ENCODE measurements around the gene MAGT1. TPM values are rescaled to one million over a fixed set of nuclear protein-coding genes. Genes with fewer than 3 reads are reported as not detected.

MAGT1 gene
- total RNA-seq, 1 donor from 2014 or later = 54.7 TPM

DNA sequence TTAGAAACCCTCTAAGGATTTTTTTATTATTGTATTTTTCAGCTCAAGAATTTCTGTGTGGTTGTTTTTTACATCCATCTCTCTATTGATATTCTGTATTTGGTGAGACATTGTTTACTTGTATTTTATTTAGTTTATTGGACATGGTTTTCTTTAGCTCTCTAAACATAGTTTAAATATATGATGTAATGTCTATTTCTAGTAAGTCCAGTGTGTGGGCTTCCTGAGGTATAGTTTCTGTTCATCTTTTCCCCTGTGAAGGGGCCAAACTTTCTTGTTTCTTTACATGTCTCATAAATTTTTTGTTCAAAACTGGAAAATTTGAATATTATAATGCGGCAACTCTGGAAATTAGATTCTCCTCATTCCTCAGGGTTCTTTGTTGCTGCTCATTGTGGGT lies 81.0 kb downstream of the MAGT1 start:
- Histone ChIP-seq H3K36me3 (ENCODE audit: control insufficient read depth, insufficient read depth, low read length) (no peaks in the 10 kb centered on the region), H3K27me3 (ENCODE audit: control insufficient read depth, insufficient read depth, low read length) (no peaks in the 10 kb centered on the region), H3K4me3 (ENCODE audit: low read depth, low read length) (no peak overlapping the region)
- TF ChIP-seq, protein P1, sequence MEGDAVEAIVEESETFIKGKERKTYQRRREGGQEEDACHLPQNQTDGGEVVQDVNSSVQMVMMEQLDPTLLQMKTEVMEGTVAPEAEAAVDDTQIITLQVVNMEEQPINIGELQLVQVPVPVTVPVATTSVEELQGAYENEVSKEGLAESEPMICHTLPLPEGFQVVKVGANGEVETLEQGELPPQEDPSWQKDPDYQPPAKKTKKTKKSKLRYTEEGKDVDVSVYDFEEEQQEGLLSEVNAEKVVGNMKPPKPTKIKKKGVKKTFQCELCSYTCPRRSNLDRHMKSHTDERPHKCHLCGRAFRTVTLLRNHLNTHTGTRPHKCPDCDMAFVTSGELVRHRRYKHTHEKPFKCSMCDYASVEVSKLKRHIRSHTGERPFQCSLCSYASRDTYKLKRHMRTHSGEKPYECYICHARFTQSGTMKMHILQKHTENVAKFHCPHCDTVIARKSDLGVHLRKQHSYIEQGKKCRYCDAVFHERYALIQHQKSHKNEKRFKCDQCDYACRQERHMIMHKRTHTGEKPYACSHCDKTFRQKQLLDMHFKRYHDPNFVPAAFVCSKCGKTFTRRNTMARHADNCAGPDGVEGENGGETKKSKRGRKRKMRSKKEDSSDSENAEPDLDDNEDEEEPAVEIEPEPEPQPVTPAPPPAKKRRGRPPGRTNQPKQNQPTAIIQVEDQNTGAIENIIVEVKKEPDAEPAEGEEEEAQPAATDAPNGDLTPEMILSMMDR (IDR thresholded peaks at IDR 0.05; ENCODE audit: insufficient read depth, low read length, poor library complexity, severe bottlenecking) = no peak
- no peak for DNase-seq (ENCODE audit: low read depth)

DNA sequence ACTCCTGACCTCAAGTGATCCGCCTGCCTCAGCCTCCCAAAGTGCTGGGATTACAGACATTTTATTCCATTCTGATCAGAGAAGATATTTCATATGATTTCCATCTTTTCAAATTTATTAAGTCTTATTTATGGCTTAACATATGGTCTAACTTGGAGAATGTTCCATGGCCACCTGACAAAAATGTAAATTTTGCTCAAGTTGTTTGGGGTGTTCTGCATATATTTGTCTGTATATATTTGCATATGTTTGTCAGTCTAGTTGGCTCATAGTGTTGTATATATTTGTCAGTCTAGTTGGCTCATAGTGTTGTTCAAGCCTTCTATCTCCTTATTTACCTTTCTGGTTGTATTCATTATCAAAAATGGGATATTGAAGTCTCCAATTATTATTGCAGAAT lies 93.0 kb downstream of the MAGT1 start:
- DNase-seq (ENCODE audit: low read depth) = no peak
- no peaks in the 10 kb centered on the region for H3K36me3 ChIP-seq (ENCODE audit: control insufficient read depth, insufficient read depth, low read length)
- TF ChIP-seq, protein P1 (IDR thresholded peaks at IDR 0.05; ENCODE audit: insufficient read depth, low read length, poor library complexity, severe bottlenecking) = no peak
- no peaks in the 10 kb centered on the region for H3K27me3 ChIP-seq (ENCODE audit: control insufficient read depth, insufficient read depth, low read length)
- no peak overlapping the region for H3K4me3 ChIP-seq (ENCODE audit: low read depth, low read length)

DNA sequence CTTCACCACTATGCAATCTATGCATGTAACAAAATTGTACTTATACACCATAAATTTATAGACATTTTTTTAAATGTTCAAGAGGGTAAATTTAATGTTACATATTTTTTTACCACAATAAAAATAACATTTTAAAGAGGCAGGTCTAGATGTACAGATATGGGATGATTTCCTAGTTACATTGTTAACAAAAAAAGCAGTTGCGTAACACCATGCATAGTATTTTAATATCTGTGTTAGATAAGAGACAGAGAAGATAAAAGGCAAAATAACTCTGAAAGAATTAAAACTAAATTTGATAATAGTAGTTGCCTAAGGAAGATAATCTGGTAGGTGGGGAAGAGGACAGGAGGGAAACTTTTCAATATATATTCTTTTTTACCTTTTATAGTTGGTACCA lies 100.1 kb downstream of the MAGT1 start:
- TF ChIP-seq, protein P1 (IDR thresholded peaks at IDR 0.05; ENCODE audit: insufficient read depth, low read length, poor library complexity, severe bottlenecking) = no peak
- Histone ChIP-seq H3K4me3 (ENCODE audit: low read depth, low read length) (no peak overlapping the region), H3K36me3 (ENCODE audit: control insufficient read depth, insufficient read depth, low read length) (no peaks in the 10 kb centered on the region), H3K27me3 (ENCODE audit: control insufficient read depth, insufficient read depth, low read length) (no peaks in the 10 kb centered on the region)
- no peak for DNase-seq (ENCODE audit: low read depth)

DNA sequence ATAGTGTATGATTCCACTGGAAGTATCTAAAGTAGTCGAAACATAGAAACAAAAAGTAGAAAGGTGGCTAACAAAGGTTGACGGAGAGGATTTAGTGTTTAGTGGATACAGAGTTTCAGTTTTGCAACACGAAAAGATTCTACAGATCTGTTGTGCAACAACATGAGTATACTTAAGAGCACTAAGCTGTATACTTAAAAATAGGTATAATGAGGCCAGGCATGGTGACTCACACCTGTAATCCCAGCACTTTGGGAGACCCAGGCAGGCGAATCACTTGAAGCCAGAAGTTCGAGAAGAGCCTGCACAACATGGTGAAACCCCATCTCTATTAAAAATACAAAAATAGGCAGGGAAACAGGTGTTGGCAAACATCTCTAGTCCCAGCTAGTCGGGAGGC lies 101.3 kb downstream of the MAGT1 start:
- TF ChIP-seq, protein P1 (IDR thresholded peaks at IDR 0.05; ENCODE audit: insufficient read depth, low read length, poor library complexity, severe bottlenecking) = no peak
- Histone ChIP-seq H3K36me3 (ENCODE audit: control insufficient read depth, insufficient read depth, low read length) (no peaks in the 10 kb centered on the region), H3K27me3 (ENCODE audit: control insufficient read depth, insufficient read depth, low read length) (no peaks in the 10 kb centered on the region), H3K4me3 (ENCODE audit: low read depth, low read length) (no peak overlapping the region)
- no peak for DNase-seq (ENCODE audit: low read depth)

DNA sequence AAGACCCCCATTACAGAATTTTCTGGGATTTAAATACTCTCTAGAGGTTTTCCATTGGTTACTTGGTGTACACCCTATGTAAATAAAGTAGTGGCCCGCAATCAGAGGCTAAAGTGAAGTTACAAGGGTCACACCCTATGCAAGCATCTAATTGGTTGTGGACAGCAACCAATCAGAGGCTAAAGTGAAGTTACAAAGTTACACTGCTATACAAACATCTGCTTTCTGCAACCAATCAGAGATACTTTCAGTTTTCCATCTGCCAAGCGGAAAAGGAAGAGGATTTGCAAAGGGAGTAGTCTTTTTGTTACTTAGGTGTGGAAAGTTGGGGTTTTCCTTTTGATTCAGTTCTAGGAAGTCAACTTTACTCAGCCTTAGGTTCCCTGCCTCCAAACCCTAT lies 107.2 kb downstream of the MAGT1 start:
- no peak overlapping the region for H3K4me3 ChIP-seq (ENCODE audit: low read depth, low read length)
- no peaks in the 10 kb centered on the region for H3K27me3 ChIP-seq (ENCODE audit: control insufficient read depth, insufficient read depth, low read length)
- TF ChIP-seq, protein P1 (IDR thresholded peaks at IDR 0.05; ENCODE audit: insufficient read depth, low read length, poor library complexity, severe bottlenecking) = no peak
- H3K36me3 ChIP-seq (ENCODE audit: control insufficient read depth, insufficient read depth, low read length) = no peaks in the 10 kb centered on the region
- no peak for DNase-seq (ENCODE audit: low read depth)

DNA sequence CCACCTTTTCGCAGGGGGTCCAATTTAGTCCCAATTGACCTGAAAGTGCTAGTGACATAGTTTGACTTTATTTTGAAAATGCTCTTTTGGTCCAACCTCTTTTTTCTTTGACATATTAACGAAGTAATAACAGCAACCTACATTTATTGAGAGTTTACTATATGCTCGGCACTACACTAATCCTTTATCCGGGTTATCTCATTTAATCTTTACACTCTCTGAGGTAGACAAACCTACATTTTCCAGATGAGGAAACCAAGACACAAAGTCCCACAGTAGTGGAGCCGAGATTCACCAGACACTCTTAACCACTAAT lies 108.9 kb downstream of the MAGT1 start:
- H3K36me3 ChIP-seq (ENCODE audit: control insufficient read depth, insufficient read depth, low read length) = no peaks in the 10 kb centered on the region
- peak overlapping the region; percentile 83 for H3K4me3 ChIP-seq (ENCODE audit: low read depth, low read length)
- TF ChIP-seq, protein P1 (IDR thresholded peaks at IDR 0.05; ENCODE audit: insufficient read depth, low read length, poor library complexity, severe bottlenecking) = no peak
- no peak for DNase-seq (ENCODE audit: low read depth)
- no peaks in the 10 kb centered on the region for H3K27me3 ChIP-seq (ENCODE audit: control insufficient read depth, insufficient read depth, low read length)

Data from kidney epithelial cell (primary cell).